Thyroid gland (tissue), 4 donors: ENCODE measurements around the gene DOHH. TPM values are rescaled to one million over a fixed set of nuclear protein-coding genes. Genes with fewer than 3 reads are reported as not detected.
"Not testable (repeated sequence)": the region's sequence is repeated elsewhere in the genome, so short reads cannot be mapped to it uniquely, and the experiment has no call there.

Experiments
- DNase-seq, 2 donors: peaks; one replicate each; pipeline ENCODE4 v3.0.0-alpha.2; 2019
- H3K27ac ChIP-seq, 3 donors: fragments of 200-600 bp; sonication (generic); 1 replicate in 2 of 3; 2 replicates in 1 of 3; pipeline ENCODE4 v1.5.1; 2016 to 2019; ENCODE audit warnings: mild to moderate bottlenecking in 1 of 3, moderate library complexity in 1 of 3
- H3K27me3 ChIP-seq: fragments of 200-600 bp; sonication (generic); one replicate; pipeline ENCODE4 v1.5.1; 2019
- H3K36me3 ChIP-seq, 2 donors: fragments of 200-600 bp; sonication (generic); one replicate each; pipeline ENCODE4 v1.5.1; 2016 to 2019
- H3K4me1 ChIP-seq, 2 donors: fragments of 200-600 bp; sonication (generic); one replicate each; pipeline ENCODE4 v1.5.1; 2017 to 2019
- H3K4me3 ChIP-seq, 3 donors: fragments of 200-600 bp; sonication (generic); replicated peaks in 1 of 3; 1 replicate in 2 of 3; 2 replicates in 1 of 3; pipeline ENCODE4 v1.5.1; 2016; ENCODE audit warnings: mild to moderate bottlenecking in 1 of 3
- H3K9me3 ChIP-seq: fragments of 200-600 bp; sonication (generic); one replicate; pipeline ENCODE4 v1.5.1; 2017
- POLR2A ChIP-seq, 2 donors: fragments of 450-650 bp; IDR thresholded peaks; one replicate each; pipeline ENCODE4 v1.6.1; 2017; ENCODE audit warnings: antibody characterized with exemption in 2 of 2, mild to moderate bottlenecking in 2 of 2, moderate library complexity in 1 of 2
- WGBS, 2 donors: methylation state at CpG; one replicate each; pipeline ENCODE4 v1.1.5; 2017; 5-methylcytosine and 5-hydroxymethylcytosine counted together
- intact Hi-C: fragments of 100-400 bp; cut with DNase I; formaldehyde crosslinking; loops from one replicate; pipeline ENCODE4 v1.15.1; 2023
- total RNA-seq, 4 donors: library from RNA; depleted of rRNA; stranded (reverse); fragments of >200 nt; gene quantifications; one replicate each; pipeline ENCODE4 v1.2.3, GENCODE V29; 2016
- TF ChIP-seq, protein P1 (sequence below), 6 experiments: fragments of 200-600 bp in 3 of 6; fragments of 450-650 bp in 3 of 6; sonication (generic) in 3 of 6; IDR thresholded peaks; one replicate each; pipeline ENCODE4 v1.5.1; 2016 to 2019; ENCODE audit warnings: antibody characterized with exemption in 6 of 6, mild to moderate bottlenecking in 2 of 6, inconsistent platforms in 1 of 6, moderate library complexity in 1 of 6

DOHH gene
- total RNA-seq, 4 donors from 2014 or later = 9.0 to 18.9 (median 13.6) TPM

DNA sequence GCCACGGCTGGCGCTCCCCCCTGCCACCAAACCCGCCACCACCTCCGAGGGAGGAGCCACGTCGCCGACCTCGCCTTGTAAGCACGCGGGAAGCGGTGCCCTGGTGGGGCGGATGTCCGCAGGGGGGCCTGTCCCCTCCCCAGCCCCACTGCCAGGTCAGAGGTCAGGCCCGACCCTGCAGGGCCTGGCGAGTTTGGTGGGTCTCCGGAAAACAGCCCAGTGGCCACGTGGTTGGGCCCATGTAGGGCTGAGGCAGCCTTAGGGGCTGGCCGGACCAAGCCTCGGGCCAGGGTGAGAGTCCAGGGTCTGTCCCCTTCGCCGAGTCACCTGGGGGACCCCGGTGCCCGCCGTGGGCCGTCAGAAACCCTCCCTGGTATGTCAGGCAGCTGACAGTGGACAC is 46.6 kb downstream of the DOHH start:
- H3K27ac ChIP-seq = no peak overlapping the region
- DNase-seq = no peak
- H3K4me1 ChIP-seq = peaks cover 13 to 33% of the 10 kb centered on the region in 2 donors
- intact Hi-C loops = no loop called here
- H3K36me3 ChIP-seq = peaks cover 56 to 70% of the 10 kb centered on the region in 2 donors
- TF ChIP-seq, protein P1, sequence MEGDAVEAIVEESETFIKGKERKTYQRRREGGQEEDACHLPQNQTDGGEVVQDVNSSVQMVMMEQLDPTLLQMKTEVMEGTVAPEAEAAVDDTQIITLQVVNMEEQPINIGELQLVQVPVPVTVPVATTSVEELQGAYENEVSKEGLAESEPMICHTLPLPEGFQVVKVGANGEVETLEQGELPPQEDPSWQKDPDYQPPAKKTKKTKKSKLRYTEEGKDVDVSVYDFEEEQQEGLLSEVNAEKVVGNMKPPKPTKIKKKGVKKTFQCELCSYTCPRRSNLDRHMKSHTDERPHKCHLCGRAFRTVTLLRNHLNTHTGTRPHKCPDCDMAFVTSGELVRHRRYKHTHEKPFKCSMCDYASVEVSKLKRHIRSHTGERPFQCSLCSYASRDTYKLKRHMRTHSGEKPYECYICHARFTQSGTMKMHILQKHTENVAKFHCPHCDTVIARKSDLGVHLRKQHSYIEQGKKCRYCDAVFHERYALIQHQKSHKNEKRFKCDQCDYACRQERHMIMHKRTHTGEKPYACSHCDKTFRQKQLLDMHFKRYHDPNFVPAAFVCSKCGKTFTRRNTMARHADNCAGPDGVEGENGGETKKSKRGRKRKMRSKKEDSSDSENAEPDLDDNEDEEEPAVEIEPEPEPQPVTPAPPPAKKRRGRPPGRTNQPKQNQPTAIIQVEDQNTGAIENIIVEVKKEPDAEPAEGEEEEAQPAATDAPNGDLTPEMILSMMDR (IDR thresholded peaks at IDR 0.05) = no peak
- TF ChIP-seq POLR2A (IDR thresholded peaks at IDR 0.05) = no peak
- H3K9me3 ChIP-seq = no peaks in the 10 kb centered on the region
- H3K4me3 ChIP-seq = no peak overlapping the region
- WGBS, 2 donors = 54 to 86% methylated on average over 4 to 15 of the region's 25 CpGs
- H3K27me3 ChIP-seq = no peaks in the 10 kb centered on the region

DNA sequence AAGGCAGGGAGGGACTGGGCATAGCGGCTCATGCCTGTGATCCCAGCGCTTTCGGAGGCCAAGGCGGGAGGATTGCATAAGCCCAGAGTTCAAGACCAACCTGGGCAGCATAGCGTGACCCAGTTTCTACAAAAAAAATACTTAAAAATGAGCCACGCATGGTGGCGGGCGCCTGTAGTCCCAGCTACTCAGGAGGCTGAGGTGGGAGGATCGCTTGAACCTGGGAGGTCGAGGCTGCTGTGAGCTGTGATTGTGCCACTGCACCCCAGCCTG is 47.6 kb downstream of the DOHH start:
- H3K36me3 ChIP-seq = peaks cover 57 to 70% of the 10 kb centered on the region in 2 donors

DNA sequence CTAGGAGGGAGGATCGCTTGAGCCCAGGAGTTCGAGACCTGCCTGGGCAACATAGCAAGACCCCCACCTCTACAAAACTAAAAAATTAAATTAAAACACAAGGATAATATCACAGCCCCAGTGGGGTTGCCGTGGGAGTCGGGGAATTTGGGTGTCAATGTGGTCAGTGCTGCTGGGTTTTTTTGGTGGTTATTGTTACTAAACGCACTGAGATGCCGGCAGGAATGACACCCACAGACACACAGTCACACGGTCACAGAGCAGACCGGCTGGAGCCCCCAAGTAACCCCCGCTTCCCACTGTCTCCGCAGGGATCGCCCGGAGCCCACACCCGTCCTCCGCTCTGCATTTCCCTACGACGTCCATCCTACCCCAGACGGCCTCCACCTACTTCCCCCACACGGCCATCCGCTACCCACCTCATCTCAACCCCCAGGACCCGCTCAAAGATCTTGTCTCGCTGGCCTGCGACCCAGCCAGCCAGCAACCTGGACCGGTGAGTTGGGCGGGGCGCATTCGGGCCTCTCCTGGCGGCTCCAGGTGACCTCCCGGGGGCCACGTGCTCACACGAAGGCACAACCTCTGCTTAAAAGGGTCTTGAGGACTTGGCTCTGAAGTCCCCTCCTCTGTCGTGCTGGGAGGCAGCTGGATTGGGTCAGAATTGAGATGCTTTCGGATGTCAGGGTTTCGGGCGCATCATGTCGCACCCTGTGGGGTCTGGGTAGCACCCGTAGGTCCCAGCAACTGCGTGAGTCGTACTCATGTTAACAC is 48.1 kb downstream of the DOHH start:
- H3K4me3 ChIP-seq = no peak overlapping the region
- 92 to 93% methylated on average over 38 of the region's 38 CpGs for WGBS, 2 donors
- peaks cover 57 to 70% of the 10 kb centered on the region in 2 donors for H3K36me3 ChIP-seq
- DNase-seq = no peak
- H3K27me3 ChIP-seq = no peaks in the 10 kb centered on the region
- intact Hi-C loops = no loop called here
- H3K4me1 ChIP-seq = peaks cover under 1 to 18% of the 10 kb centered on the region in 2 donors
- TF ChIP-seq, protein P1 (IDR thresholded peaks at IDR 0.05) = no peak
- TF ChIP-seq POLR2A (IDR thresholded peaks at IDR 0.05) = no peak
- no peaks in the 10 kb centered on the region for H3K9me3 ChIP-seq
- peak overlapping the region in 2 of 3 donors; percentile 63 to 71 for H3K27ac ChIP-seq

More for the DNA sequence above, 47.6 kb downstream of the DOHH start:
- H3K27ac ChIP-seq, H3K27me3 ChIP-seq, intact Hi-C loops, DNase-seq, H3K4me3 ChIP-seq, H3K9me3 ChIP-seq: not testable (repeated sequence)
- WGBS, 2 donors = 95 to 99% methylated on average over 10 of the region's 10 CpGs
- H3K4me1 ChIP-seq = peaks cover 5 to 23% of the 10 kb centered on the region in 2 donors

DNA sequence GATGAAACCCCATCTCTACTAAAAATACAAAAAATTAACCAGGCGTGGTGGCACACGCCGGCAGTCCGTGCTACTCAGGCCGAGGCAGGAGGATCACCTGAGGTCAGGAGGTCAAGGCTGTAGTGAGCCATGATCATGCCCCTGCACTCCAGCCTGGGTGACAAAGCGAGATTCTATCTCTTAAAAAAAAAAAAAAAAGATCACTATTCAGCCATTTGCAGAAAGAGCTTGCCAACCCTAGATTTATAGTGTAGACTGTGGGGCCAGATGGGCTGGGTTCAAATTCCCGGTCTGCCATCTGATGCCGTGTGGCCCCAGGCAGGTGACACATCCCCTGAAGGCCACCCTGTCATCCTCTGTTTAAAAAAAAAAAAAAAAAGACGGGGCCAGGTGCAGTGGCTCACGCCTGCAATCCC is 49.0 kb downstream of the DOHH start:
- Histone ChIP-seq H3K4me1 (peaks cover 0 to 13% of the 10 kb centered on the region in 2 donors), H3K36me3 (peaks cover 50 to 61% of the 10 kb centered on the region in 2 donors), H3K4me3 (no peak overlapping the region), H3K27me3 (no peaks in the 10 kb centered on the region), H3K27ac (peak overlapping the region; percentile 50 to 71 (median 63)), H3K9me3 (no peaks in the 10 kb centered on the region)
- no peak for DNase-seq
- intact Hi-C loops = no loop called here
- 84 to 89% methylated on average over 10 of the region's 10 CpGs for WGBS, 2 donors
- TF ChIP-seq, protein P1 (IDR thresholded peaks at IDR 0.05) = no peak
- no peak for TF ChIP-seq POLR2A (IDR thresholded peaks at IDR 0.05)

DNA sequence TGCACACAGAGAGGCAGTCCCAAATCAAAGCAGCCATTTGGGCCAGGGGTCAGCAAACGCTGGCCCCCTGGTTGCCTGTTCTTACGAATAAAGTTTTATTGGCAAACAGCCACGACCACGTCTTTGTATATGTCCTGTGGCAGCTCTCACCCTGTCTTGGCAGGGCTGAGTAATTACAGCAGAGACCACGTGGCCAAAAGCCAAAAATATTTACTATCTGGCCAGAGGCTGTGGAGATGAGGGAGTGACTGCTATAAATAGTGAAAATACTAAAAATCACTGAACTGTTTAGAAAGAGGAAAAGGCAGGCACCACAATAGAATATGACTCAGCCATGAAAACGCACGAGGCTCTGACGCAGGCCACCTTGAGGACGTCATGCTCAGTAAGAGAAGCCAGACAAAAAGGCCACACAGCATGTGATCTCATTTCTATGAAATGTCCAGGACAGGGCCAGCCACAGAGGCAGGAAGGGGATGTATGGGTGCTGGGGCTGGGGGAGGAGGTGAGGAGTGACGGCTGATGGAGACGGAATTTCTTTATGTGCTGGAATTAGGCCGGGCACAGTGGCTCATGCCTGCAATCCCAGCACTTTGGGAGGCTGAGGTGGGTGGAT is 49.6 kb downstream of the DOHH start:
- no peaks in the 10 kb centered on the region for H3K27me3 ChIP-seq
- H3K27ac ChIP-seq = peak overlapping the region; percentile 50 to 71 (median 63)
- no peak for TF ChIP-seq POLR2A (IDR thresholded peaks at IDR 0.05)
- TF ChIP-seq, protein P1 (IDR thresholded peaks at IDR 0.05) = no peak
- H3K9me3 ChIP-seq = no peaks in the 10 kb centered on the region
- intact Hi-C loops = no loop called here
- no peak overlapping the region for H3K4me3 ChIP-seq
- peak in 1 of 2 donors; percentile 37 for DNase-seq
- H3K36me3 ChIP-seq = peaks cover 46 to 60% of the 10 kb centered on the region in 2 donors
- 57 to 63% methylated on average over 12 of the region's 12 CpGs for WGBS, 2 donors
- H3K4me1 ChIP-seq = peaks cover 0 to 13% of the 10 kb centered on the region in 2 donors
